Activated T-helper 9 cell treated with anti-CD3 and anti-CD28 coated beads, Interleukin-2, amount 50 U/mL, for 16 hours (primary cell): Measurements from ENCODE around the gene SLC26A2.
"Not testable (repeated sequence)": the region's sequence is repeated elsewhere in the genome, so short reads cannot be mapped to it uniquely, and the experiment has no call there.

ENCODE experiments used
- DNase-seq: peaks from one replicate; pipeline ENCODE4 v3.0.0-alpha.2; 2020; ENCODE audit warnings: low read depth

Gene SLC26A2

DNA sequence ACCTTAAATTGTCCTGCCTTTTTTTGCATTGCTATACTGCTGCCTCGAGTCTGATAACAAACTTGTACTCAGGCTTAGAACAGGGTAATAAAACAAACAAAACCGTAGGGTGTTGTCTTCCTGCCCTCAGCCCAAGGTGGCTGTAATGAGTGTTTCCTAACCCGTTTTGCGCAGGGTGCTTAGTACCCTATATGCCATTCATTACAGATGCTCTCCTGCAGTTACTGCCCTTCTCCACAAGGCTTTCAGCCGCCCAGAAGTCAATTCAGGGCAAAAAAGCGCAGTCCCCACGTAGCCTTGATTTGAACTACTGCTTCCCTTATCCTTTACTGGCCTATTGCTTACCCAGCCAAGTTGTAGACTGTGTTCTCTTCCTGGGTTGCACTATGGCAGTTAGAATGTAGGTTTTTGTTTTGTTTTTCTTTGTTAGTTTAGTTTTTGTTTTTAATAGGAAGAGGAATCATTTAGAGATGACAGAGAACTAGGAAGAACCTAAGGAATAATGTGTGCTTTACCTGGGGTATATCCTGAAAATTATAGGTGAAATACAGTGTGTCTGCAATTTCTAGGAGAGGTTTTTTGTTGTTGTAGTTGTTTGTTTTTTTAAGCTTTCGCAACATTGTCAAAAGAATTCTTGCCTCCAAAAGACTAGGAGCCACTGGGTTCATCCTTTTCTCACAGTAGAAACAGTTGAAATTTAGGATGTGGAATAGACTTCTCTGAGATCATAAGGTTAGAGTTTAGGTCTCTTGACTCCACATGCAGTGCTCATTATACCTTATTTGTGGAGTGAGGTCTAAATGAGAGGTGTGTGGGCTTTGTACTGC is 41.3 kb downstream of the SLC26A2 start:
- DNase-seq = peak; percentile 23

- DNase-seq = no peak
These were observed 45.8 kb downstream of the SLC26A2 start for GRCh38 chr5:150006318-150006717.

DNA sequence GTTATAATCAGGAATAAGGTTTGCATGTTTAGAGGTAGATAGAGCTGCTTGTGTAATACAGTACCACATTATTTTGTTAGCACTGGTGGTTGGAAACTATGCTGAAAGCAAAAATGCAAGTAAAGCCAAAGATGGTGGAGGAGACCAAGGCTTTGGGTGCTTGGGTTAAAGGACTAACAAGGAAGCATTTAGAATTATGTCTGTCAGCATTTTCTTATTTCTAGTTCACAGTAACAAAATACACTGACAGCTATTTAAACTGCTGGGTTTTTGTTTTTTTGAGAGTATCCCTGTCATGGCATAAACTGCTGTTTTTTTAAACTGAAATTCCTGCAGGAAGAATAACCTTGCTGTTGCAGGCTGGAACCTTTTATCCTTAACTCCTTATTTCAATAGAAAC is 46.5 kb downstream of the SLC26A2 start:
- DNase-seq = no peak

DNA sequence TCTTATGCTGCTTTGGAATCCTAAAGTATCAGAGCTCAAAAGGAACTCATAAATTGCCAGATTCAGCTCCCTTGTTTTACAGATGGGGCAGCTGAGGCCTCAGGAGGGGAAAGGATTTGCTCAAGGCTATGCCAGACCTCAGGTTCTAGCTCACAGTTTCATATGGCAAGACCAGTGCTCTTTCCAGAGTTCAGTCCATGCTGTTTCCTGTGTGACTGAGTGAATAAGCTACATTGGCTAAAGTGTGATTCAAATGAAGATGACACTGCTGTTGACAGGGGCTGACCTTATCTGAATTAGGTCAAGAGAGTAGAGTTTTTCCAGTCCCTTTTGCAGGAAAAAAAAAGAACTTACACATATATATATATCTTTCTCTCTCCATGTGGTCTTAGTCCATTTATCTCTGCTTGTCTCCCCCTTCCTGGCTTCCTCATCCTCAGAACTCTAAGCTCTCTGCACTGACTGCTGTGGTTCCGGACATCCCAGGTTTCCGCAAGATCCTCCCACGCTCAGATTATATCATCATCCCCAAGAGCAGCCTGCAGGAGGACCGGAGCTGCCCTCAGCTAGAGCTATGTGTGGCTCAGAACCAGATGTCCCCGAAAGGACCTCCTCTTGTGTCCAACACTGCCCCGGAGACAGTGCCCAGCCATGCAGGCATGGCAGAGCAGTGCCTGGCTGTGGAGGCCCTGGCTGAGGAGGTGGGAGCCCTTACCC is 49.3 kb downstream of the SLC26A2 start:
- DNase-seq = no peak

DNA sequence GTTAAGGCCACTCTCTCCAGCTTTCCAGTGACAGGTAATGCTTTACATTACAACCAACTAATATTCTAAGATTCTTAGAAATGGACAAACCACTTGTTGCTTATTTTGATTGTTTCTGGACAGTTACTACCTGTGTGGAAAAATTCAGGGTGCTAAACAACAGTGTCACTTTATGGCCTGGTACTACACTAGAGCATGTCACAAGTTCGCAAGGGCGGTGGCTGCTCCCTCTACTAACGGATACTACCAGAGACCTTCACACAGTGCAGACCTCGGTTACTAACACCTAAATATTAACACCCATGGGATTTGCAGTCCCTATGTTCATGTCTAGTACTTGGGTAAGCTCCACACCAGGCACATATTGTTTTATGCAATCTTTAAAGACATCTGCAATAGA is 53.4 kb downstream of the SLC26A2 start:
- DNase-seq = no peak

GRCh38 chr5:150014456-150014855 is 53.9 kb downstream of the SLC26A2 start:
- DNase-seq = no peak

- no peak for DNase-seq
These were observed 54.9 kb downstream of the SLC26A2 start for GRCh38 chr5:150015415-150015814.

DNA sequence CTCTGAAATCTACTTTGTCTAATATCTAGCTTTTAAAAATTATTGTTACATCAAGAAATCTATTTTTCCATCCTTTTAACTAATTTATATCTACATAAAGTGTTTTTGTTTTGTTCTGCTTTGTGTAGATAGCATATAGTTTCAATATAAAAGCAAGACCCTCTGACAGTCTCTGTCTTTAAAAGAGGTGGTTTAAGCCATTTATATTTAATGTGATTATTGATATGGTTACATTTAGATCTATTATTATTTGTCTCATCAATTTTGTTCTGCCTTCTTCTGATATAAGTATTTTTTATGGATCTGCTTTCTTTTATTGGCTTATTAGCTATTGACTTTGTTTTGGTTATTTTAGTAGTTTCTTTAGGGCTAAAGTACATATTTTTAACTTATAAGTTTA is 56.0 kb downstream of the SLC26A2 start:
- no peak for DNase-seq

GRCh38 chr5:150017226-150018005 is 56.9 kb downstream of the SLC26A2 start:
- no peak for DNase-seq

GRCh38 chr5:150020249-150020648 is 59.7 kb downstream of the SLC26A2 start:
- DNase-seq = no peak

GRCh38 chr5:150021491-150022157 is 61.1 kb downstream of the SLC26A2 start:
- DNase-seq = no peak

DNA sequence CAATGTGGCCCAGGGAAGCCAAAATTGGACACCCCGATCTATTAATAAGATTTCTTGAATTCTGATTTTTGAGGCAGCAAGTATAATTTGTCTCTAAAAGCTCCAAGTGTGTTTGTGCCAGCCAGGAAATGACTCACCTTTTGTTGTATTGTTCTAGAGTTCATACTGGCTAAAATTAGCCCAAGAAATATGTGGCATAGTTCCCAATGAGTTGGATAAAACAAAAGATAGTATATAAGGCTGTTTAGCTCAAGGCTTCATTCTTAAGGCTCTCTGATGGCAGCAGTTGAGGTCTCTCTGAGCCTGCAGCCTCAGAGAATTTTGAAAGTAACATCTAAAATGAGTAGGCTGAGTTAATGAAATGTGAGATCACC is 61.6 kb downstream of the SLC26A2 start:
- DNase-seq = no peak

GRCh38 chr5:150022681-150023080 is 62.1 kb downstream of the SLC26A2 start:
- DNase-seq = no peak

GRCh38 chr5:150023136-150023535 is 62.6 kb downstream of the SLC26A2 start:
- DNase-seq = no peak

DNA sequence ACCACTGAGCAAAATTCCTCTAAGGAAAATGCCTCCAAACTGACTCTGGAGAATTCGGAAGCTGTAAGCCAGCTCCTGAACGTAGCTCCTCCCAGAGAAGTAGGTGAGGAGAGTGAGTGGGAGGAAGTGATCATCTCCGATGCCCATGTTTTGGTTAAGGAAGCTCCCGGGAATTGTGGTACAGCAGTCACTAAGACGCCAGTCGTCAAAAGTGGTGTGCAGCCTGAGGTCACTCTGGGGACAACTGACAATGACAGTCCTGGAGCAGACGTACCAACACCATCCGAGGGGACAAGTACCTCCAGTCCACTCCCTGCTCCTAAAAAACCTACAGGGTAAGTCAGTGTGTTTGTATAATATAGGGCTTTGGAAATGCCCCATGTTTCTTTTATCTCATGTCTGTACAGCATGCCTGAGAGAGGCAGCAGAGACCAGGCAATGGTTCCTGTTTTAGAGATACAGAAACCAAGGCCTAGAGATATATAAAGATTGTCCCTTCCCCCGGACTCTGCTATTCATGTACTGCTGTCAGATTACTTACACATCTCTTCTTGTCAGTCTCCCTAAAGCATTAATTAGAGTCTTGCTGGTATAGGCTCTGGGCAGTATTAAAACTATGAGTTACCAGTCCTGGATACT is 63.9 kb downstream of the SLC26A2 start:
- no peak for DNase-seq

DNA sequence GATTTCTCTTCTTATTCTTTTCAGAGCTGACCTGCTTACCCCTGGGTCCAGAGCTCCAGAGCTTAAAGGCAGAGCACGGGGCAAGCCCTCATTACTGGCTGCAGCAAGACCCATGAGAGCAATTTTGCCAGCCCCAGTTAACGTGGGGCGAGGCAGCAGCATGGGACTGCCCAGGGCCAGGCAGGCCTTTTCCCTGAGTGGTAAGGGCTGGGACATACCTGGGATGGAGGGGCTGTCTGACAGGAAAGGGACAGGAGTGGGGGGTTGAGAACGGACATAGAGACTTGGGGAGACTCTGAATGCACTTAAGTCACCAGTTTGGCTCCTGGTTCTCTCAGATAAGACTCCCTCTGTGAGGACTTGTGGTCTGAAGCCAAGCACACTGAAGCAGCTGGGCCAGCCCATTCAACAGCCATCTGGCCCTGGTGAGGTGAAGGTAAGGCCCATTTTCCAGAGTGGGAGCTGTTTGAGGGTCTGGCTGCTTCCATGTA is 66.2 kb downstream of the SLC26A2 start:
- DNase-seq = no peak

DNA sequence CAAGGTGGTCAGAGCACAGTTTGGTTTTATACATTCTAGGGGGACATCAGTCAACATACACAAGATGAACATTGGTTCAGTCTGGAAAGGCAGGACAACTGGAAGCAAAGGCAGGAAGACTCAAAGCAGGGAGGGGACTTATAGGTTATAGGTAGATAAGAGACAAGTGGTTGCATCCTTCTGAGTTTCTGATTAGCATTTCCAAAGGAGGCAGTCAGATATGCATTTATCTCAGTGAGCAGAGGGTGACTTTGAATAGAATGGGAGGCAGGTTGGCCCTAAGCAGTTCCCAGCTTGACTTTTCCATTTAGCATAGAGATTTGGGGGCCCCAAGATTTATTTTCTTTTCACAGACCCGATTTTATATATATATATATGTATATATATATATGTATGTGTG is 67.5 kb downstream of the SLC26A2 start:
- DNase-seq = not testable (repeated sequence)

DNA sequence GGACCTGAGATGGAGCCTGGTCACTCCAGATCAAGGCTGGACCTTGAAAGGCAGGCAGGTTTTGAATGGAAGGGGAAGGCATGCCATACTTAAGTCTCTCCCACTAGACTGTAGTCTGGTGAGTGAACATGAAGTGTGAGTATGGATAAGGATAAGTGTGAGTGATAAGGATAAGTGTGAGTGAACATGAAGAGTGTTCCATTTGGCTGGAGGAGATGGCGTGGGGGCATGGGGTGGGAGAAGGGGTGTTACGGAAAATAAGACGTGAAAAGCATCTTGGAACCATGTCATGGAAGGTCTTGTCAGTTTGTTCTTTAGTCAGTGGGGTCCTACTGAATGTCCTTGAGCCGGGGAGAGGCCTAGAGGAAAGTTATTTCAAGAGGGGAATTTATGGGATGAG is 72.8 kb downstream of the SLC26A2 start:
- no peak for DNase-seq

DNA sequence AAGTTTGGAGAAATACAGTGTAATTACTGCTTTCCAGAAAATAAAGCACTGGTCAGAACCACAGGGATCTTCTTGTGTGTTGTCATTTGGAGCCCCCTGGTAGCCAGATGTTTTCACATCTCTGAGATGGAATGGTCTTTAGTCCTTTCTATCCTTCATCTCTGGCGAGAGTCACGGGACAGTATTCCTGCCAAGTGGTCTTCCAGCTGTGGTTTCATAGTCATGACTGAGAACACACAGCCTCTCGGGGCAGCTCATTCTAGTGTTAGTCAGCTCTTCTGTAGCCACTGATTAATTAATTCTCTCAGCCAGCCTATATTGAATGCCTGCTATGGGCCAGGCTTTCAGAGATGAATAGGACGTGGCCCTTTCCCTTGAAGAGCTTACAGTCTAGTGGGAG is 74.1 kb downstream of the SLC26A2 start:
- DNase-seq = no peak

DNA sequence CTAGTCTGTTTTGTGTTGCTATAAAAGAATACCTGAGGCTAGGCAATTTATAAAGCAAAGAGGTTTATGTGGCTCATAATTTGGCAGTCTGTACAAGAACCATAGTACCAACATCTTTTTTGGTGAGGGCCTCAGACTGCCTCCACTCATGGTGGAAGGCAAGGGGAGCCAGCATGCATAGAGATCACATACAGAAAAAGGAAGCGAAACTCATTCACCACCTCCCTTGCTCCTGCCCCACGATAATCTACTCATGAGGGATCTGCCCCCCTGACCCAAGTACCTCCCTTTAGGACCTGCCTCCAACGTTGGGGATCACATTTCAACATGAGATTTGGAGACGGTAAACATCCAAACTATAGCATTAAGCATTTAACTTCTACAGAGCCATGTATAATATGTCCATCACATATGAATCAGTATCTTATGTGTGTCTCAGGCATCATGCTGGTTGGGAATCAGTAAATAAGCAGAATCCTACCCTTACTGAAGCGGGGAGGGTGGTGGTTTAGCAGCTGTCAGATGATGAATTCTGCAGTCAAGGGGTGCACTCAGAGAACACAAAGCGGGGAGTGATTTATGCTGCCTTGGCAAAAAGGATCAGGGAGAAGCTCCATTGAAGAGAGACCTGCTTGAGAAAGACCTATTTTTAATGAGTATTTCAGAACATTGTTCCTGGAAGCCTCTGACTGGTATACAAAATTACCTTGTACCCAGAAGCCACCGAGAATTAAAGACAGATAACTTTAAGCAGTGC is 74.8 kb downstream of the SLC26A2 start:
- no peak for DNase-seq

- DNase-seq = no peak
These were observed 76.0 kb downstream of the SLC26A2 start for GRCh38 chr5:150036513-150036912.
